ENCODE data around the gene TAGLN2.

TAGLN2 gene

GRCh38 chr1:159923203-159924024 is 1.9 kb downstream of the TAGLN2 start:
- ATAC-seq (ENCODE audit: low read depth) = peak; percentile 56
- TF ChIP-seq CTCF (IDR thresholded peaks at IDR 0.05; ENCODE audit: poor library complexity, severe bottlenecking) = no peak
- H3K4me1 ChIP-seq (ENCODE audit: insufficient read depth, poor library complexity, severe bottlenecking) = peaks cover 15% of the 10 kb centered on the region

GRCh38 chr1:159922511-159923202 is 2.6 kb downstream of the TAGLN2 start:
- peaks cover 15% of the 10 kb centered on the region for H3K4me1 ChIP-seq (ENCODE audit: insufficient read depth, poor library complexity, severe bottlenecking)
- no peak for TF ChIP-seq CTCF (IDR thresholded peaks at IDR 0.05; ENCODE audit: poor library complexity, severe bottlenecking)
- DNase-seq (ENCODE audit: low spot score) = no peak
- H3K9me3 ChIP-seq (ENCODE audit: severe bottlenecking) = no peaks in the 10 kb centered on the region
- peaks cover 53% of the 10 kb centered on the region for H3K36me3 ChIP-seq (ENCODE audit: low read depth)
- ATAC-seq (ENCODE audit: low read depth) = no peak
- H3K27me3 ChIP-seq (ENCODE audit: insufficient read depth, poor library complexity, severe bottlenecking) = no peaks in the 10 kb centered on the region
- H3K4me3 ChIP-seq (ENCODE audit: severe bottlenecking) = peak overlapping the region; percentile 87
- peak overlapping the region; percentile 94 for H3K27ac ChIP-seq (ENCODE audit: poor library complexity, severe bottlenecking)

More at GRCh38 chr1:159923203-159924024, 1.9 kb downstream of the TAGLN2 start:
- Histone ChIP-seq H3K4me3 (ENCODE audit: severe bottlenecking) (peak overlapping the region; percentile 87), H3K27ac (ENCODE audit: poor library complexity, severe bottlenecking) (peak overlapping the region; percentile 94), H3K9me3 (ENCODE audit: severe bottlenecking) (no peaks in the 10 kb centered on the region), H3K36me3 (ENCODE audit: low read depth) (peaks cover 45% of the 10 kb centered on the region), H3K27me3 (ENCODE audit: insufficient read depth, poor library complexity, severe bottlenecking) (no peaks in the 10 kb centered on the region)
- no peak for DNase-seq (ENCODE audit: low spot score)

- no peak overlapping the region for H3K4me3 ChIP-seq (ENCODE audit: severe bottlenecking)
- TF ChIP-seq CTCF (IDR thresholded peaks at IDR 0.05; ENCODE audit: poor library complexity, severe bottlenecking) = no peak
- H3K36me3 ChIP-seq (ENCODE audit: low read depth) = peaks cover 59% of the 10 kb centered on the region
- DNase-seq (ENCODE audit: low spot score) (peak; percentile 30), ATAC-seq (ENCODE audit: low read depth) (no peak)
- peaks cover 20% of the 10 kb centered on the region for H3K4me1 ChIP-seq (ENCODE audit: insufficient read depth, poor library complexity, severe bottlenecking)
- no peaks in the 10 kb centered on the region for H3K9me3 ChIP-seq (ENCODE audit: severe bottlenecking)
- peak overlapping the region; percentile 94 for H3K27ac ChIP-seq (ENCODE audit: poor library complexity, severe bottlenecking)
- no peaks in the 10 kb centered on the region for H3K27me3 ChIP-seq (ENCODE audit: insufficient read depth, poor library complexity, severe bottlenecking)
Measured at GRCh38 chr1:159921700-159922504, 3.4 kb downstream of the TAGLN2 start.

GRCh38 chr1:159921251-159921650 is 4.1 kb downstream of the TAGLN2 start:
- Histone ChIP-seq H3K36me3 (ENCODE audit: low read depth) (peaks cover 62% of the 10 kb centered on the region), H3K9me3 (ENCODE audit: severe bottlenecking) (no peaks in the 10 kb centered on the region), H3K27me3 (ENCODE audit: insufficient read depth, poor library complexity, severe bottlenecking) (no peaks in the 10 kb centered on the region), H3K27ac (ENCODE audit: poor library complexity, severe bottlenecking) (peak overlapping the region; percentile 94), H3K4me3 (ENCODE audit: severe bottlenecking) (no peak overlapping the region), H3K4me1 (ENCODE audit: insufficient read depth, poor library complexity, severe bottlenecking) (peaks cover 26% of the 10 kb centered on the region)
- no peak for DNase-seq (ENCODE audit: low spot score)
- no peak for ATAC-seq (ENCODE audit: low read depth)
- TF ChIP-seq CTCF (IDR thresholded peaks at IDR 0.05; ENCODE audit: poor library complexity, severe bottlenecking) = no peak

Measured in RWPE2 (cell line).